ENCODE measurements around the gene PPA2. TPM values are rescaled to one million over a fixed set of nuclear protein-coding genes. Genes with fewer than 3 reads are reported as not detected.

Gene PPA2
- total RNA-seq, 1 experiment from 2014 or later, result 98.5 TPM

DNA sequence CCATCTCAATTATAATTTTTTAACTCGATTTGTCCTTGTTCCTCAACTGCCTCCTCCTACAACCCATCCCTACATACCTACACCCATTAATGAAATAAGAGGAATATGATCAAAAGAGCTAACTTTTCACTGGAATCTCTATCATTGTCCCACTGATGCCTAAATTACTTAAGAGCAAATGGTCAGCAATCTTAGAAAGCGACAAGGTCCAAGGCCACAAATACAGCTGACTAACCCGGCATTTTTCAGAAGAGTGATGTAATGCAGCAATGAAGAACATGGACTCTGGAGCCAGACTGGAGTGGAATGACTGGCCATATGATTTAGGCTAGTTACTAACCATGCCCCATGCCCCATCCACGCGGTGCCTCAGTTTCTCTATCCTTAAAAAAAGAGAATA is 56.2 kb downstream of the PPA2 start (continued):
- no peak for TF ChIP-seq ZFX (IDR thresholded peaks at IDR 0.05)
- no peak for TF ChIP-seq SRF (IDR thresholded peaks at IDR 0.05; ENCODE audit: low read depth)

DNA sequence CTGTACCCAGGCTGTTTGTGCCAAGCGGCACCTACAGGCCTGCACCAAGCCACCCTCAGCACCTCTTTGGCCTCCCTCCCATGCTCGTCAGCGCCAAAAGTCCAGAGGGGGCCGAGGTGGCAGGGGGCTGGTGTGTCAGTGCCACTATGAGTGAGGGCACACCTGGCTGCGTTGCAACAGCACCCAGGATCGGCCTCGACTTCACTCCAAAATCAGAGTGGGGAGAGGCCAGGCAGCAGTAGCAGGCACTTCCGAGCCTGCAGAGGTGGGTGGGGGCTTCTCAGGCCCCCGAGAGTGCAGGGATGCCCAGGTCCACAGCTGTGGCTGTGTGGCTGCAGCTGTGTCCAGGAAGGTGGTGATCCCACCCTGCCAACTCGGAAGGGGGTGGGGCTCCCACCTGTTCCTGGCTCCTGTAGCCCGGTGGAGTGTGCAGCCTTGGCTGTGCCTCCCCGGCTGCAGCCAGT is 58.5 kb downstream of the PPA2 start:
- DNase-seq (ENCODE audit: low read depth, low spot score) (no peak), ATAC-seq (no peak)
- no peaks in the 10 kb centered on the region for H3K9me2 ChIP-seq (ENCODE audit: insufficient read depth)
- RAD21 ChIA-PET (ENCODE audit: low non-redundant PET in 1 of 2, low total read pairs in 2 of 2, uncharacterized antibody in 2 of 2, unreplicated experiment in 2 of 2), result no interaction called here
- H3K79me2 ChIP-seq (ENCODE audit: insufficient read depth, low read length), result no peaks in the 10 kb centered on the region
- CTCF ChIA-PET, result no interaction called here
- POLR2A ChIA-PET, result no interaction called here
- no peak overlapping the region for H3K4me2 ChIP-seq (ENCODE audit: low read length)
- BruUV-seq (replicated peaks), result no TSS peak
- H4K20me1 ChIP-seq (ENCODE audit: insufficient read depth), result no peaks in the 10 kb centered on the region
- no peak overlapping the region for H3K9ac ChIP-seq (ENCODE audit: low read length)
- no peaks in the 10 kb centered on the region for H3K36me3 ChIP-seq (ENCODE audit: control insufficient read depth in 1 of 2, insufficient read depth in 2 of 2, low read length in 2 of 2)
- H2AFZ ChIP-seq (ENCODE audit: low read depth, low read length, poor library complexity, severe bottlenecking), result no peak overlapping the region
- intact Hi-C loops (cut with micrococcal nuclease), result no loop called here
- TF ChIP-seq ELF1 (IDR thresholded peaks at IDR 0.05; ENCODE audit: borderline replicate concordance, low read depth) (no peak), POLR2A (IDR thresholded peaks at IDR 0.05; ENCODE audit: borderline replicate concordance, extremely low read depth, insufficient read depth, insufficient read length) (no peak), YY1 (IDR thresholded peaks at IDR 0.05; ENCODE audit: extremely low read depth, insufficient replicate concordance, low read depth, low read length) (no peak), SP1 (IDR thresholded peaks at IDR 0.05; ENCODE audit: low read depth) (no peak), POLR2AphosphoS5 (IDR thresholded peaks at IDR 0.05; ENCODE audit: low read depth, low read length) (no peak), ZFX (IDR thresholded peaks at IDR 0.05) (no peak), SRF (IDR thresholded peaks at IDR 0.05; ENCODE audit: low read depth) (no peak), EZH2phosphoT487 (IDR thresholded peaks at IDR 0.05; ENCODE audit: borderline replicate concordance) (no peak), EZH2 (IDR thresholded peaks at IDR 0.05) (no peak), CBX3 (IDR thresholded peaks at IDR 0.05; ENCODE audit: low read depth) (no peak), SIN3A (IDR thresholded peaks at IDR 0.05; ENCODE audit: low read depth) (no peak), REST (IDR thresholded peaks at IDR 0.05; ENCODE audit: low read depth) (no peak)
- TF ChIP-seq, protein P1, sequence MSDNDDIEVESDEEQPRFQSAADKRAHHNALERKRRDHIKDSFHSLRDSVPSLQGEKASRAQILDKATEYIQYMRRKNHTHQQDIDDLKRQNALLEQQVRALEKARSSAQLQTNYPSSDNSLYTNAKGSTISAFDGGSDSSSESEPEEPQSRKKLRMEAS (IDR thresholded peaks at IDR 0.05), result no peak
- no peaks in the 10 kb centered on the region for H3K27me3 ChIP-seq (ENCODE audit: insufficient read depth, low read length)
- H3K9me3 ChIP-seq (ENCODE audit: control insufficient read depth in 1 of 2, insufficient read depth in 1 of 2, low read depth in 1 of 2, low read length in 2 of 2), result no peaks in the 10 kb centered on the region
- no peak overlapping the region for H3K27ac ChIP-seq (ENCODE audit: low read depth, low read length)
- no peaks in the 10 kb centered on the region for H3K4me1 ChIP-seq (ENCODE audit: control insufficient read depth in 1 of 2, insufficient read depth in 2 of 2, low read length in 2 of 2)
- H3K4me3 ChIP-seq (replicated peaks in 1 of 2; ENCODE audit: low read depth in 1 of 2, low read length in 2 of 2), result no peak overlapping the region

Data from HCT116 (cell line).